ENCODE results near the gene BCAS2.

The BCAS2 gene

DNA sequence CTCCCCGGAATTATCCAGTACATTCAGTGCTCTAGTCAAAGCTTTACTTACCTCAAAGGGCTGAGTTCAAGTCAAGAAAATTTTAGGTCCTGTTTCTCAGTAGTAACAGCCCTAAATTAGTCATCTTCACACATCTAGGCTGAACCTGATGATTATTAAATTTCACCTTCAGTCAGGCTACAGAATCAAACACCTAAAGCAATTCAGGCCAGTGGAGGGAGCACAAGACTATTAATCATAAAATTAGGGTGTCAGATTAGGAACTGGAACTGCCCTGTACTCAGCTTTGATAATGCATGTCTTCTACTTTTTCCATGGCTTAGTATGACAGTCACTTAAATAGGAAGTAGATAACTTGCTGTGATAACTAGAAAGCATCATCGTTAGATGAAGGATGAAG is 28.4 kb upstream of the BCAS2 start:
- no peak overlapping the region for H3K4me3 ChIP-seq
- TF ChIP-seq, protein P1, sequence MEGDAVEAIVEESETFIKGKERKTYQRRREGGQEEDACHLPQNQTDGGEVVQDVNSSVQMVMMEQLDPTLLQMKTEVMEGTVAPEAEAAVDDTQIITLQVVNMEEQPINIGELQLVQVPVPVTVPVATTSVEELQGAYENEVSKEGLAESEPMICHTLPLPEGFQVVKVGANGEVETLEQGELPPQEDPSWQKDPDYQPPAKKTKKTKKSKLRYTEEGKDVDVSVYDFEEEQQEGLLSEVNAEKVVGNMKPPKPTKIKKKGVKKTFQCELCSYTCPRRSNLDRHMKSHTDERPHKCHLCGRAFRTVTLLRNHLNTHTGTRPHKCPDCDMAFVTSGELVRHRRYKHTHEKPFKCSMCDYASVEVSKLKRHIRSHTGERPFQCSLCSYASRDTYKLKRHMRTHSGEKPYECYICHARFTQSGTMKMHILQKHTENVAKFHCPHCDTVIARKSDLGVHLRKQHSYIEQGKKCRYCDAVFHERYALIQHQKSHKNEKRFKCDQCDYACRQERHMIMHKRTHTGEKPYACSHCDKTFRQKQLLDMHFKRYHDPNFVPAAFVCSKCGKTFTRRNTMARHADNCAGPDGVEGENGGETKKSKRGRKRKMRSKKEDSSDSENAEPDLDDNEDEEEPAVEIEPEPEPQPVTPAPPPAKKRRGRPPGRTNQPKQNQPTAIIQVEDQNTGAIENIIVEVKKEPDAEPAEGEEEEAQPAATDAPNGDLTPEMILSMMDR (IDR thresholded peaks at IDR 0.05) = no peak
- DNase-seq (ENCODE audit: low spot score) = no peak
- H3K27ac ChIP-seq = no peak overlapping the region

DNA sequence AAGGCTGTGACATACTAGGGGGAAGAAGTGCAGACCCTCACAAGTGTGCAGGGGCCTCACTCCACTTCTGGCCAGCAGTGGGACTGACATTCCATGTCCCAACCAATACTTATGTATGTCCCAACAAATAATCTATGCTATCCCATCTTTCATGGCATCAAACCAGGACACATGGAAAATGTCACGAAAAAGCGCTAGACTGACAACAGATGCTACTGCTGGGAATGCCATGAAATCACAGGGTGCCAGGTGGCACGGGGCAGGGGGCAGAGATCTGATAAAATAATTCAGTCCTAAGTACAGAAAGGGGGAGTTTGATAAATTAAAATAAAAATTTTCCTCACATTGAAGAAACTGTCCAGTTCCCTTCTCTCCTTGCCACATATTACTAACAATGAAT is 27.6 kb upstream of the BCAS2 start:
- no peak for DNase-seq (ENCODE audit: low spot score)
- TF ChIP-seq, protein P1 (IDR thresholded peaks at IDR 0.05) = no peak
- Histone ChIP-seq H3K27ac (no peak overlapping the region), H3K4me3 (no peak overlapping the region)

DNA sequence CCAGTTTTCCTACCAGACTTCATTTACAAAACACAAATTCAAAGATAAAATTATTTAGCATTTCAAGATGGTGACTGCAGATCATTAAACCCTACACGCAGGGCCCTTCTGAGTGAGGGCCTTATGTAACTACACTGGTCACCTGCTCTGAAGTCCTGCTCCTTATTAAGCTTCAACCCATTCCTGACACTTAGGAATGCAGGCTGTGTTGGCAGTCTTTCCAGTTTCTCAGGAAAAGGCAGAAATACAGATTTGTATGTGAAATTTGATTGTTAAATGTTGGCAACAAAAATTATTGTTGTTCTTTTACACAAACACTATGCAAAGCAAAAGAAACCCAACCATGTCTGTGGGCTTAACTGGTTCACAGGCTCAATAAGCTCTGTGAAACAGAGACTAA is 25.8 kb upstream of the BCAS2 start:
- TF ChIP-seq, protein P1 (IDR thresholded peaks at IDR 0.05) = no peak
- no peak overlapping the region for H3K27ac ChIP-seq
- H3K4me3 ChIP-seq = no peak overlapping the region
- DNase-seq (ENCODE audit: low spot score) = no peak

DNA sequence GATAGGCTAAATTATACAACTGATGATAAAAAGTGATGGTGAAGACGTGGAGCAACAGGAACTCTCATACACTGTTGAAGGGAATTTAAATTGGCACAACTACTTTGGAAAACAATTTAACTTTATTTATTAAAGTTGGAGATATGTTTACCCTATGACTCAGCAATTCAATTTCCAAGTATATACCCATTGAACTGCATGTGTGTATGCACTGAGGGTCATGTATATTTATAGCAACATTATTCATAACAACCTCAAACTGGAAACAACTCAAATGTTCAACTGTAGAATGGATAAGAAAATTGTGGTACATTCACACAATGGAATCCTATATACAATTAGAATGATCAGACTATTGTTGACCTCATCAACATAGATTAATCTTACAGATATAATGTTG is 16.5 kb upstream of the BCAS2 start:
- no peak for DNase-seq (ENCODE audit: low spot score)
- TF ChIP-seq, protein P1 (IDR thresholded peaks at IDR 0.05) = no peak
- Histone ChIP-seq H3K4me3 (no peak overlapping the region), H3K27ac (no peak overlapping the region)

DNA sequence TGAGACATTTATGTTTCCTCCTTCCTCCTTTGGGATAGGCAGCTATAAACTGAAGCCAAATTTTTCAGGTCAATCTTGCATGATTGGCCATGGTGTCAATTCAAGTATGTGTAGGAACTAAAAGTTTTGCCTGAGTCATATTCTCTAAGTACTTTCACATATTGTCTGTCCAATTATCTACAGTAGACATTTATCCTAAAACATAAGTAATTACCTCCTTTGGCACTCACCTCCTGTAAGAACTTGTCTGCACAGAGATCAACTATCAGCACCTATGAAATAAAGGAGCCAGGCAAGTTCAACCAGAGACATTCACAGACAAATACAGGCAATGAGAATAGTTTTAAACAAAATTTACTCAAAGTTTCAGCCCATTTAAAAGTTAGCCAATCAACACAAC is 14.2 kb upstream of the BCAS2 start:
- TF ChIP-seq, protein P1 (IDR thresholded peaks at IDR 0.05) = no peak
- DNase-seq (ENCODE audit: low spot score) = no peak
- Histone ChIP-seq H3K4me3 (no peak overlapping the region), H3K27ac (no peak overlapping the region)

DNA sequence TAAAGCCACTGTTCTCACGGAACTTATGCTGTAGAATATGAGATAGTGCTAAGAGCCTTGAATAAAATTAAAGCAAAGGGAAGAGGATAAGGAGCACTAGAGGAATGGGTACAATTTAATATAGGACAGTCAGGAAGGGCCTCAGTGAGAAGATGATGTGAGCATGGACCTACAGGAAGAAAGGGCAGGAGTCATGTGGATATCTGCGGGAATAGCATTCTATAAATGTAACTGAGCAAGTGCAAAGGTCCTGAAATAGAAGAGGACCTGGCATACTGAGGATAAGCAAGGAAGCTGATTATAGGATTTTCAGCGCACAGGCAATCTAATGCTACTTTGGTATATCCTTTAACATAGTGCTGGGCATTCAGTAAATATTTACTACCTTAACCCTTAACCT is 12.6 kb upstream of the BCAS2 start:
- TF ChIP-seq, protein P1 (IDR thresholded peaks at IDR 0.05) = no peak
- Histone ChIP-seq H3K27ac (no peak overlapping the region), H3K4me3 (no peak overlapping the region)
- no peak for DNase-seq (ENCODE audit: low spot score)

DNA sequence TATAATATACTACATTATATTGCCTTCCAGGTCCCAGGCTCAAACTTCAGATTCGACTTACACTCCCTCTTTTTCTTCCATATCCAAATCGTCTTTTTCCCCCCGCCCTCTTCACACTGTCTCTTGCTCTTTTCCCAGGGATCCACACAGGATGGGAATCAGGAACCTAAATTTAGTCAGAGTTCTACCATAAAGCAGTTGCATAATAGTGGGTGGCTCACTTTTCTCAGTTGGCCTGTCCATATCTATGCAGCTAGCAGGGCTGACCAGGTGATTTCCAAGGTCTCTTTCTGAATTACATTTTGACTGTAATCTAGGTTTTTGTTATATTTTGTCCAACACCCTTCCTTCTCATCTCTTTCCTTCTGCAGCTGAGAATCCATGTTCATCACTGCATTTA is 7.7 kb upstream of the BCAS2 start:
- Histone ChIP-seq H3K4me3 (no peak overlapping the region), H3K27ac (no peak overlapping the region)
- no peak for DNase-seq (ENCODE audit: low spot score)
- TF ChIP-seq, protein P1 (IDR thresholded peaks at IDR 0.05) = no peak

All from coronary artery (tissue), 2 donors.